HCT116 (cell line): ENCODE measurements around the gene PRICKLE2.

ENCODE experiments used
- ELF1 ChIP-seq: IDR thresholded peaks from 2 replicates; pipeline ENCODE4 v1.6.1; 2012; ENCODE audit warnings: low read depth, borderline replicate concordance
- POLR2A ChIP-seq: IDR thresholded peaks from 2 replicates; pipeline ENCODE4 v1.7.0; 2011; ENCODE audit warnings: borderline replicate concordance; ENCODE audit not compliant: insufficient read depth, insufficient read length; ENCODE audit errors: extremely low read depth

- TF ChIP-seq ELF1 (no peak), POLR2A (no peak)
Measured at GRCh38 chr3:64157150-64158035, 67.9 kb downstream of the PRICKLE2 start.
